Activated CD8-positive, alpha-beta memory T cell treated with anti-CD3 and anti-CD28 coated beads, Interleukin-2, amount 50 U/mL, for 4 hours (primary cell): ENCODE results near the gene HSFY2.
"Not testable (repeated sequence)": the region's sequence is repeated elsewhere in the genome, so short reads cannot be mapped to it uniquely, and the experiment has no call there.

Experiments
- DNase-seq: peaks from one replicate; pipeline ENCODE4 v3.0.0-alpha.2; 2020

Gene HSFY2

DNA sequence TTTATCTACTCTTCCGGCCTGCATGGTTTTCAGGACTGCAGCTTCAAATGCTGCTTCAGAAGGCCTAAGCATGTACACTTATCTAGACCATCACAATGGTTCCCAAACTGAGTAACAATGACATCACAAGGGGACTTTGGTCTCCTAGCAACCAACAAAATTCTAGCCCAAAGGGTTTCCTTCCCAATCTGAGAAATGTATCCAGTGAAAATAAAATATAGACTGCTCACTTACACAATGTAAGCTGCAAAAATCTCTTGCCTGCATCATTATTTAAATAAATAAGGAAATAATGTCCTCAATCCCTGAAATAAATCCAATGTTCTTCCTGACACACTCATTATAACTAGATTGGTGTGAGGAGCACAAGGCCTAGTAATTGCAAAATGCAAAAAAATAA, at the start of gene HSFY2:
HSFY2 (minus strand) TSS at position 101 of the 400 bp plus-strand sequence. CDS start 117 bp downstream, outside the sequence.
- DNase-seq = not testable (repeated sequence)

- DNase-seq = not testable (repeated sequence)
Observed at GRCh38 chrY:18815751-18816150, 42.2 kb upstream of the HSFY2 start.

GRCh38 chrY:18788757-18789406, 15.3 kb upstream of the HSFY2 start:
- not testable (repeated sequence) for DNase-seq

- not testable (repeated sequence) for DNase-seq
Observed at GRCh38 chrY:18754077-18754476, 19.5 kb downstream of the HSFY2 start.

- DNase-seq = not testable (repeated sequence)
Observed at GRCh38 chrY:18753133-18753815, 20.3 kb downstream of the HSFY2 start.

DNA sequence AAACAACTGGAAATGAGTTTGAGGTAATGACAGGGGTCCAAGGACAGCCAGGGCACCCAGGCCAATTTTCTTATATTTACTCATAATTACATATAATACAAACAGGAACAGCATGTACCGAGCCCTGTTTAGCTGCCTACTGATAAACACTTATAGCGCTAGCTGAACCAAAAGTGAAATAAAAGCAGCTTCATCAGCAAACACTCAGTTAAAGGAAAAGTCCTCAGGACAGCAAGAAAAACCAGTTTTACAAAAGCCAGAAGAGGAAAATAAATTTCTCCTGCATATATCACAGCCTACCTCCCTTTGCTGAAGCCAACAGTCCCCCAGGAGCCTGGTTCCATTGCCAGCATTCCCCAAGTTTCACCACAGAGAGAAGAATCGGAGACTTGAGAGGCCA, 49.8 kb downstream of the HSFY2 start:
- not testable (repeated sequence) for DNase-seq
